Gastroesophageal sphincter (tissue), 4 donors: ENCODE results near the gene DPEP3. TPM values are rescaled to one million over a fixed set of nuclear protein-coding genes. Genes with fewer than 3 reads are reported as not detected.

Experiments
- ATAC-seq: fragments of 150-250 bp; one replicate; pipeline ENCODE4 v1.9.1; 2016; ENCODE audit warnings: mild to moderate bottlenecking, moderate library complexity
- H3K27ac ChIP-seq, 4 donors: fragments of 200-600 bp; sonication (generic) in 3 of 4; 1 replicate in 3 of 4; 2 replicates in 1 of 4; pipeline ENCODE4 v1.5.1; 2016 to 2019
- H3K27me3 ChIP-seq: fragments of 200-600 bp; sonication (generic); one replicate; pipeline ENCODE4 v1.5.1; 2019
- H3K36me3 ChIP-seq, 2 donors: fragments of 200-600 bp; sonication (generic); one replicate each; pipeline ENCODE4 v1.5.1; 2019; ENCODE audit warnings: control low read depth in 1 of 2
- H3K4me1 ChIP-seq, 3 donors: fragments of 200-600 bp; sonication (generic); 1 replicate in 2 of 3; 2 replicates in 1 of 3; pipeline ENCODE4 v1.5.1; 2016 to 2019; ENCODE audit warnings: control low read depth in 2 of 3
- H3K4me3 ChIP-seq, 2 donors: fragments of 200-600 bp; sonication (generic); one replicate each; pipeline ENCODE4 v1.5.1; 2019; ENCODE audit warnings: mild to moderate bottlenecking in 1 of 2, moderate library complexity in 1 of 2
- H3K9me3 ChIP-seq, 3 donors: fragments of 200-600 bp; sonication (generic); one replicate each; pipeline ENCODE4 v1.5.1; 2017 to 2019; ENCODE audit warnings: control low read depth in 2 of 3
- CTCF ChIP-seq, 4 experiments: fragments of 200-600 bp in 2 of 4; fragments of 450-650 bp in 2 of 4; sonication (generic) in 1 of 4; IDR thresholded peaks; one replicate each; pipeline ENCODE4 v1.5.1; 2017 to 2019; ENCODE audit warnings: antibody characterized with exemption in 4 of 4, mild to moderate bottlenecking in 2 of 4, moderate library complexity in 2 of 4
- EP300 ChIP-seq: sonication (generic); formaldehyde crosslinking; IDR thresholded peaks from one replicate; pipeline ENCODE4 v1.6.1; 2017; ENCODE audit warnings: antibody characterized with exemption, mild to moderate bottlenecking
- POLR2A ChIP-seq, 2 donors: fragments of 450-650 bp; IDR thresholded peaks; one replicate each; pipeline ENCODE4 v1.6.1; 2017; ENCODE audit warnings: antibody characterized with exemption in 2 of 2, mild to moderate bottlenecking in 2 of 2, moderate library complexity in 1 of 2
- POLR2AphosphoS5 ChIP-seq: sonication (generic); formaldehyde crosslinking; IDR thresholded peaks from one replicate; pipeline ENCODE4 v1.6.1; 2017; ENCODE audit warnings: antibody characterized with exemption
- WGBS, 2 donors: methylation state at CpG; one replicate each; pipeline ENCODE4 v1.1.5; 2018; ENCODE audit warnings: low coverage in 1 of 2; 5-methylcytosine and 5-hydroxymethylcytosine counted together
- total RNA-seq, 4 donors: library from RNA; depleted of rRNA; stranded (reverse); fragments of >200 nt; gene quantifications; one replicate each; pipeline ENCODE4 v1.1.0, GENCODE V29; 2016

Gene DPEP3
- 1 to 10 TPM in 1 of 4 donors, not detected in 3; 1.4 TPM for total RNA-seq

DNA sequence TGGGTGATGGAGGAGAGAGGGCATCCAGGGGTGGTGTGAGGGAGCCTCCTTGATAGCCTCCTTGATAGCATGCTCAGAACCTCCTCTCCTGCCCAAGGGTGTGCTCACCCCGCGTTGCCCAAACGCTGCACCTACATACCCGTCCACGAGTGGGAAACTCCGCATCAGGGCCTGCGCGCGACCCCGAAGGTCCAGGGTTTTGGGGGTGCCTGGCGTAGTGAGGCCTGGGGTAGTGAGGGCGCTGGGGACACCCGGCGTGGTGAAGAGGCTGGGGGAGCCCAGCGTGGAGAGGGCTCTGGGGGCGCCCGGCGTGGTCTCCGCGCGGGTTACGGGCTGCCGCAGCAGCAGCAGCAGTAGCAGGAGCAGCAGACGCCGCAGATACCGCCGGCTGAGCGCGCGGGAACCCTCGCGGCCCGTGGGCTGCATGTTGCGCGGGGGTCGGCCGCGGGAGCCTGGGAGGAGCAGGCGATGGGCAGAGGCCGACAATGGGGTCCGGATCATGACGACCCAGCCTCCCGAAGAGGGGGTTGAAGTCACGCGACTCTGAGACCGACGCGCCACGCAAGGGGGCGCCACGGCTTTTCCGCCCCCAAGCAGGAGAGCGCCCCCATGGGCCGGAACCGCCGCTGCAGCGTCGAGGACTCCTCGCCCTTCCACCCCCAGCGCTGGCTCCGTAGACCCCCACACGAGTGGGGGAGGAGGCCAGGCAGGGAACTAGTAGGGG lies at the start of gene DPEP3:
Gene DPEP3, minus strand, starts transcription at position 545 of the 724 bp plus-strand sequence. Its CDS starts 119 bp downstream, at position 426.
- H3K36me3 ChIP-seq: no peaks in the 10 kb centered on the region
- H3K27me3 ChIP-seq: peaks cover 38% of the 10 kb centered on the region
- WGBS, 2 donors: no CpG with 5 or more reads among the region's 62 CpGs
- peaks cover 0 to 12% (median 0%) of the 10 kb centered on the region in 3 donors for H3K4me1 ChIP-seq
- H3K4me3 ChIP-seq: no peak within 1 kb of the TSS
- ATAC-seq: no peak
- peak in 2 of 4 experiments; percentile 17 to 24 for TF ChIP-seq CTCF (IDR thresholded peaks at IDR 0.05)
- no peak for TF ChIP-seq POLR2AphosphoS5
- no peak for TF ChIP-seq POLR2A (IDR thresholded peaks at IDR 0.05)
- no peak within 1 kb of the TSS for H3K27ac ChIP-seq
- no peaks in the 10 kb centered on the region for H3K9me3 ChIP-seq

GRCh38 chr16:68028996-68029395 lies 48.7 kb upstream of the DPEP3 start:
- WGBS, 2 donors: 86 to 100% methylated on average over 3 of the region's 3 CpGs
- Histone ChIP-seq H3K4me1 (peaks cover 0 to 6% (median 3%) of the 10 kb centered on the region in 3 donors), H3K4me3 (no peak overlapping the region), H3K36me3 (peaks cover 0 to 52% of the 10 kb centered on the region in 2 donors), H3K9me3 (no peaks in the 10 kb centered on the region), H3K27me3 (no peaks in the 10 kb centered on the region), H3K27ac (no peak overlapping the region)
- ATAC-seq: no peak
- TF ChIP-seq POLR2AphosphoS5: no peak
- TF ChIP-seq EP300: no peak
- TF ChIP-seq POLR2A (IDR thresholded peaks at IDR 0.05): no peak
- TF ChIP-seq CTCF (IDR thresholded peaks at IDR 0.05): no peak

DNA sequence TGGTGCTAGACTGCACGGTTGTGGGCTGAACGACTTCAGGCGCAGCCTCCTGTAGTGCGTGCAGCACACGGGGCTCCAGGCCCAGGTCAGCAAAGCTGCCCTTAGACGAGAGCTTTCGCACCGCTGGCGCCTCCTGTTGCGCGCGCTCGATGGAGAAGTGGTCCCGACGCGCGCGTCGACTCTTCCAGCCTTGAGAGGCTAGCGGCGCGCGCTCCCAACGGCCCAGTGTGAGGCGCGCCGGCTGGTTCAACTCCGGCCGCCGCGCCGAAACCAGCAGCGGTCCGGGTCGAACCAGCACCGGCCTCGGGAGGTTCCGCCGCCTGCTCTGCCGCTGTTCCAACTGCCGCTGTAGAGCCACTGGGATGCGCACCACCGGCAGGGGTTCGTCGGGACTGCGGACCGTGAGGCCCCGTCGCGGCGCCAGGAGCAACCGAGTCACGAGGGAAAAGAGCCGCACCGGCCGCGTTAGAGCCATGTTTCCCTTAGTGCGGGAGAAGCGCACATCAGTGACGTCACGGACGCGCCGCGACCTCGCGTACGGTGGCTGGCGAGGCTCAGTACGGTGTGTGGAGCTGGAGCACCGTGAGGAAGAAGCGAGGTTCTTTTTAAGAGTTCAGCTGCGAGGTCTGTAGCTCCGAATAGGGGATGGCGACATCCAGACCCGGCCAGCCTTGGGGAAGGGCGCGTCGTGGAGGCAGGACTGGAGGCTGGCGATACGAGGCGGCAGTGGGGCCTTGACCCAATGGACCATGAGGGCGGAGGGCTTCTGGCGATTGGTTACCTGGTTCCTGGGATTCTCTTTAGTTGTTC lies 42.6 kb upstream of the DPEP3 start, which contains the start of the genes DDX28 and DUS2:
Gene DDX28, minus strand, starts transcription at position 505 of the 810 bp plus-strand sequence. Its CDS starts 30 bp downstream, at position 475.
Gene DUS2, plus strand, starts transcription at position 557 of the 810 bp plus-strand sequence. CDS start 14,740 bp downstream, outside the sequence.
- Histone ChIP-seq H3K9me3 (no peaks in the 10 kb centered on the region), H3K4me3 (peak within 1 kb of the TSS; percentile 67 to 75), H3K36me3 (peaks cover 0 to 28% of the 10 kb centered on the region in 2 donors), H3K27ac (peak within 1 kb of the TSS; percentile 59 to 90 (median 84)), H3K27me3 (no peaks in the 10 kb centered on the region), H3K4me1 (peaks cover 0 to 31% (median 22%) of the 10 kb centered on the region in 3 donors)
- ATAC-seq: peak; percentile 93
- 0% methylated on average over 8 of the region's 84 CpGs; no CpG with 5 or more reads in 1 of the 2 donors for WGBS, 2 donors
- TF ChIP-seq CTCF (IDR thresholded peaks at IDR 0.05) (peak in 1 of 4 experiments; percentile 29), EP300 (no peak), POLR2AphosphoS5 (peak; percentile 98), POLR2A (IDR thresholded peaks at IDR 0.05) (peak; percentile 53 to 60)

GRCh38 chr16:68022278-68022727 lies 42.0 kb upstream of the DPEP3 start:
- Histone ChIP-seq H3K4me3 (peak overlapping the region; percentile 67 to 75), H3K27me3 (no peaks in the 10 kb centered on the region), H3K9me3 (no peaks in the 10 kb centered on the region), H3K27ac (peak overlapping the region; percentile 59 to 90 (median 84)), H3K36me3 (peaks cover 0 to 22% of the 10 kb centered on the region in 2 donors), H3K4me1 (peaks cover 0 to 31% (median 22%) of the 10 kb centered on the region in 3 donors)
- WGBS, 2 donors: no CpG with 5 or more reads among the region's 19 CpGs
- no peak for TF ChIP-seq EP300
- TF ChIP-seq CTCF (IDR thresholded peaks at IDR 0.05): no peak
- no peak for TF ChIP-seq POLR2AphosphoS5
- no peak for ATAC-seq
